ENCODE measurements around the gene CREB5. TPM values are rescaled to one million over a fixed set of nuclear protein-coding genes. Genes with fewer than 3 reads are reported as not detected.

Gene CREB5
- total and polyA plus RNA-seq, 7 donors = 0.86 to 33.8 (median 16.6) TPM

GRCh38 chr7:28703037-28703765, 290.9 kb downstream of the CREB5 start:
- Histone ChIP-seq H3K4me1 (peaks cover 63% of the 10 kb centered on the region), H3K36me3 (ENCODE audit: insufficient read depth in 1 of 2, low read depth in 1 of 2) (no peaks in the 10 kb centered on the region), H3K4me3 (no peak overlapping the region), H3K9me3 (no peaks in the 10 kb centered on the region), H3K27me3 (ENCODE audit: insufficient read depth in 3 of 3, low read length in 2 of 3) (no peaks in the 10 kb centered on the region), H3K27ac (no peak overlapping the region)
- intact Hi-C loops (cut with DNase I) = no loop called here
- DNase-seq = no peak
- WGBS, 3 donors = 88 to 92% (median 91%) methylated on average over 1 of the region's 1 CpG
- ATAC-seq = no peak
- no peak for TF ChIP-seq CTCF (IDR thresholded peaks at IDR 0.05)

DNA sequence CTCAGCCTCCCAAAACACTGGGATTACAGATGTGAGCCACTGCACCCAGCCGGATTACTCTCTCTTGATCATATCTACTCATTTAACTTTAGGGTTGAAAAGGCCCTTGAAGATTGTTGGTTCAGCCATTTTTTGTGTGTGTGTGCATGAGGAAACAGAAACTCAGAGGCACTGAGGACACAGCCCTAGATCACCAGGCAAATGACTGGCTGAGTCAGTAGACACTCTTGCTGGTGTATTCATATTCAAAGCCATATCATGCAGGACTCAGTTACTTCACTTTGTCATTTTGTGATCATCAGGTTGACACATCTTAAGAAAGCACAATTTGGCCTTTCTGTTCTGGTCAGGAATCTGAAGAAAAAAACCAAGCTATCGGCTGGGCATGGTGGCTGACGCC, 292.4 kb downstream of the CREB5 start:
- WGBS, 3 donors = 79 to 99% (median 97%) methylated on average over 3 of the region's 3 CpGs
- intact Hi-C loops (cut with DNase I) = no loop called here

GRCh38 chr7:28705350-28705749, 293.0 kb downstream of the CREB5 start:
- no peaks in the 10 kb centered on the region for H3K27me3 ChIP-seq (ENCODE audit: insufficient read depth in 3 of 3, low read length in 2 of 3)
- ATAC-seq = no peak
- peaks cover 52% of the 10 kb centered on the region for H3K4me1 ChIP-seq
- no peaks in the 10 kb centered on the region for H3K36me3 ChIP-seq (ENCODE audit: insufficient read depth in 1 of 2, low read depth in 1 of 2)
- intact Hi-C loops (cut with DNase I) = no loop called here
- TF ChIP-seq CTCF (IDR thresholded peaks at IDR 0.05) = no peak
- WGBS, 3 donors = 92 to 100% (median 96%) methylated on average over 2 of the region's 2 CpGs
- DNase-seq = no peak
- H3K4me3 ChIP-seq = no peak overlapping the region
- no peak overlapping the region for H3K27ac ChIP-seq
- H3K9me3 ChIP-seq = no peaks in the 10 kb centered on the region

More for the DNA sequence above, 292.4 kb downstream of the CREB5 start:
- no peak overlapping the region for H3K27ac ChIP-seq
- DNase-seq = no peak
- H3K36me3 ChIP-seq (ENCODE audit: insufficient read depth in 1 of 2, low read depth in 1 of 2) = no peaks in the 10 kb centered on the region
- H3K27me3 ChIP-seq (ENCODE audit: insufficient read depth in 3 of 3, low read length in 2 of 3) = no peaks in the 10 kb centered on the region
- no peak for TF ChIP-seq CTCF (IDR thresholded peaks at IDR 0.05)
- no peaks in the 10 kb centered on the region for H3K9me3 ChIP-seq
- H3K4me1 ChIP-seq = peaks cover 59% of the 10 kb centered on the region
- no peak overlapping the region for H3K4me3 ChIP-seq
- ATAC-seq = no peak

- no peak for DNase-seq
- H3K27me3 ChIP-seq (ENCODE audit: insufficient read depth in 3 of 3, low read length in 2 of 3) = no peaks in the 10 kb centered on the region
- intact Hi-C loops (cut with DNase I) = no loop called here
- ATAC-seq = peak; percentile 78 to 95 (median 87)
- no peaks in the 10 kb centered on the region for H3K36me3 ChIP-seq (ENCODE audit: insufficient read depth in 1 of 2, low read depth in 1 of 2)
- TF ChIP-seq CTCF (IDR thresholded peaks at IDR 0.05) = no peak
- no peak overlapping the region for H3K4me3 ChIP-seq
- H3K27ac ChIP-seq = no peak overlapping the region
- H3K4me1 ChIP-seq = peaks cover 40% of the 10 kb centered on the region
- 27 to 37% (median 29%) methylated on average over 1 of the region's 1 CpG for WGBS, 3 donors
- no peaks in the 10 kb centered on the region for H3K9me3 ChIP-seq
Observed at GRCh38 chr7:28706584-28706983, 294.3 kb downstream of the CREB5 start.

GRCh38 chr7:28707291-28707690, 295.0 kb downstream of the CREB5 start:
- Histone ChIP-seq H3K27ac (no peak overlapping the region), H3K9me3 (no peaks in the 10 kb centered on the region), H3K27me3 (ENCODE audit: insufficient read depth in 3 of 3, low read length in 2 of 3) (no peaks in the 10 kb centered on the region), H3K36me3 (ENCODE audit: insufficient read depth in 1 of 2, low read depth in 1 of 2) (no peaks in the 10 kb centered on the region), H3K4me1 (peaks cover 33% of the 10 kb centered on the region), H3K4me3 (no peak overlapping the region)
- ATAC-seq (peak in 1 of 4 donors; percentile 14), DNase-seq (no peak)
- WGBS, 3 donors = 51 to 76% (median 61%) methylated on average over 6 of the region's 6 CpGs
- TF ChIP-seq CTCF (IDR thresholded peaks at IDR 0.05) = no peak
- intact Hi-C loops (cut with DNase I) = no loop called here

Measured in psoas muscle (tissue), 8 donors.